ENCODE data around the gene SLC26A2. TPM values are rescaled to one million over a fixed set of nuclear protein-coding genes. Genes with fewer than 3 reads are reported as not detected.
A peak's percentile ranks its signal among the peaks of the same experiment; 100 is the strongest.

Gene SLC26A2
- total and polyA plus RNA-seq, 2 experiments from 2014 or later: 45.7 to 160 TPM

DNA sequence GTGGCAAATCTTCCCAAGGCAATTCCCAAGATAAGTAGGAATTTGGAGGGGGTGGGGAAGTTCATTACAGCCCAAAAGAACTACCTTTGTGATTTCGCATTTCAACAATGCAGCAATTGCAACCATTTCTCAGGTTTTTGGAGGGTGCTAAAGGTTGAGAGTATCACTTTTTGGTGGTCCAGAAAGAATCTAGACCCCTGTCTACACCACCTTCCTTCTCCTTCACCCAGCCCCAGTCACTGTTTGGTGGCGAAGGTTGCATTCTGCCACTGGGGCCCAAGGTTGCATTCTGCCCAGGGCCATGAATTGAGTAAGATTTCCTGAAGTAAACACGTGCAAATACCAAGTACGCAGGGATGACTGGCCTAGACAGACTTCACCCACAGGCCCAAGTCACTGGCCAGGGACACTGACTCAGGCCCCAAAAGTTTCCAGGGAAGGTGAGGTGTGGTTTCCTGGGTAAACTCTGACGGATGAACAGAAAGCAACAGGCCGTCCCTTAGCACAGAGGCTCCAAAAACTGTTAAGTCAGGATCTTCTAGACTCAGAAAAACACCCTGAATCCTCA is 21.7 kb upstream of the SLC26A2 start:
- peak; percentile 41 for DNase-seq (ENCODE audit: low spot score)
- H3K36me3 ChIP-seq (replicated peaks; ENCODE audit: insufficient read depth, low read depth): no peaks in the 10 kb centered on the region
- H2AFZ ChIP-seq: no peak overlapping the region
- H3K4me1 ChIP-seq (ENCODE audit: insufficient read depth): peaks cover 60% of the 10 kb centered on the region
- no peak overlapping the region for H3K4me3 ChIP-seq
- H3K27ac ChIP-seq: peak overlapping the region; percentile 95
- no peaks in the 10 kb centered on the region for H3K79me2 ChIP-seq
- no peaks in the 10 kb centered on the region for H4K20me1 ChIP-seq (ENCODE audit: insufficient read depth, poor library complexity, severe bottlenecking)
- no peaks in the 10 kb centered on the region for H3K9me2 ChIP-seq (replicated peaks; ENCODE audit: insufficient read depth)
- H3K9me3 ChIP-seq (ENCODE audit: low read depth): no peaks in the 10 kb centered on the region
- WGBS (ENCODE audit: low lambda C conversion rate, missing lambda C conversion rate): 66% methylated on average over 6 of the region's 6 CpGs
- no peak for TF ChIP-seq EZH2phosphoT487 (IDR thresholded peaks at IDR 0.05; ENCODE audit: low read depth, severe bottlenecking, unreplicated experiment)
- no peak for TF ChIP-seq EZH2 (IDR thresholded peaks at IDR 0.05; ENCODE audit: borderline replicate concordance)
- no peaks in the 10 kb centered on the region for H3K27me3 ChIP-seq
- no peak overlapping the region for H3K4me2 ChIP-seq

GRCh38 chr5:149939546-149939945 is 21.0 kb upstream of the SLC26A2 start:
- no peak overlapping the region for H2AFZ ChIP-seq
- H3K79me2 ChIP-seq: no peaks in the 10 kb centered on the region
- peaks cover 66% of the 10 kb centered on the region for H3K4me1 ChIP-seq (ENCODE audit: insufficient read depth)
- no peaks in the 10 kb centered on the region for H4K20me1 ChIP-seq (ENCODE audit: insufficient read depth, poor library complexity, severe bottlenecking)
- no peaks in the 10 kb centered on the region for H3K9me2 ChIP-seq (replicated peaks; ENCODE audit: insufficient read depth)
- H3K4me2 ChIP-seq: no peak overlapping the region
- no peak overlapping the region for H3K4me3 ChIP-seq
- H3K27ac ChIP-seq: peak overlapping the region; percentile 95
- DNase-seq (ENCODE audit: low spot score): no peak
- TF ChIP-seq EZH2phosphoT487 (IDR thresholded peaks at IDR 0.05; ENCODE audit: low read depth, severe bottlenecking, unreplicated experiment): no peak
- no peak for TF ChIP-seq CTCF (IDR thresholded peaks at IDR 0.05; ENCODE audit: poor library complexity)
- no peak for TF ChIP-seq EZH2 (IDR thresholded peaks at IDR 0.05; ENCODE audit: borderline replicate concordance)
- 71% methylated on average over 6 of the region's 6 CpGs for WGBS (ENCODE audit: low lambda C conversion rate, missing lambda C conversion rate)
- no peaks in the 10 kb centered on the region for H3K27me3 ChIP-seq
- H3K36me3 ChIP-seq (replicated peaks; ENCODE audit: insufficient read depth, low read depth): no peaks in the 10 kb centered on the region
- H3K9me3 ChIP-seq (ENCODE audit: low read depth): no peaks in the 10 kb centered on the region

DNA sequence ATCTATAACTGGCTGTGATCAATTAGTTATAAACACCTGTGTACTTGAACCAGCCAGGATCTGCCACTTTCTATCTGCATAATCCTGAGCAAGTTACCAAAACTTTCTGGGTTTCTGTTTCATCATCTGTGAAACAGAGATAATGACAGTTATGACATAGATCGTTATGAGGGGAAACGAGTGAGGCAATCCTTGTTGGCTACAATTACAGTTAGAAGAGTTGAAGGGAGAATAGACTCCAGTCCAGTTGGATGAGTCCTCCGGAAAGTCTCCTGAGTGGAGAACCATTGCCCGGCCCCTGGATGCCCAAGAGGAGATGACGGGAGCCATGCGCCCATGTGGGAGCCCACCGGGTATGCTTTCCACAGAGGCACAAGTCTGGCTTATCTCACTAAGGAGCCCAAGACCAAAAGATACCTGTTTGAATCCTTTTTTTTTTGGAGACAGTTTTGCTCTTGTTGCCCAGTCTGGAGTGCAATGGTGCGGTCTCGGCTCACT is 20.4 kb upstream of the SLC26A2 start:
- peak overlapping the region; percentile 95 for H3K27ac ChIP-seq
- 84% methylated on average over 9 of the region's 9 CpGs for whole genome bisulfite sequencing (ENCODE audit: low lambda C conversion rate, missing lambda C conversion rate)

More for the DNA sequence above, 20.4 kb upstream of the SLC26A2 start:
- TF ChIP-seq EZH2 (IDR thresholded peaks at IDR 0.05; ENCODE audit: borderline replicate concordance) (no peak), CTCF (IDR thresholded peaks at IDR 0.05; ENCODE audit: poor library complexity) (no peak), EZH2phosphoT487 (IDR thresholded peaks at IDR 0.05; ENCODE audit: low read depth, severe bottlenecking, unreplicated experiment) (no peak)
- H4K20me1 ChIP-seq (ENCODE audit: insufficient read depth, poor library complexity, severe bottlenecking): no peaks in the 10 kb centered on the region
- no peaks in the 10 kb centered on the region for H3K9me2 ChIP-seq (replicated peaks; ENCODE audit: insufficient read depth)
- no peaks in the 10 kb centered on the region for H3K36me3 ChIP-seq (replicated peaks; ENCODE audit: insufficient read depth, low read depth)
- no peaks in the 10 kb centered on the region for H3K9me3 ChIP-seq (ENCODE audit: low read depth)
- peaks cover 72% of the 10 kb centered on the region for H3K4me1 ChIP-seq (ENCODE audit: insufficient read depth)
- no peak overlapping the region for H3K4me3 ChIP-seq
- peak; percentile 37 for DNase-seq (ENCODE audit: low spot score)
- H3K27me3 ChIP-seq: no peaks in the 10 kb centered on the region
- H3K79me2 ChIP-seq: no peaks in the 10 kb centered on the region
- H2AFZ ChIP-seq: no peak overlapping the region
- no peak overlapping the region for H3K4me2 ChIP-seq
